HG03135 (cell line): Measurements from ENCODE around the gene ZNF132.
"Not testable (repeated sequence)": the region's sequence is repeated elsewhere in the genome, so short reads cannot be mapped to it uniquely, and the experiment has no call there.

Source experiments
- ATAC-seq: cut with Tn5 transposase; IDR thresholded peaks from one replicate; pipeline ENCODE4 v1.9.1; 2021; ENCODE audit warnings: mild to moderate bottlenecking, moderate library complexity; ENCODE audit not compliant: unreplicated experiment

ZNF132 gene

DNA sequence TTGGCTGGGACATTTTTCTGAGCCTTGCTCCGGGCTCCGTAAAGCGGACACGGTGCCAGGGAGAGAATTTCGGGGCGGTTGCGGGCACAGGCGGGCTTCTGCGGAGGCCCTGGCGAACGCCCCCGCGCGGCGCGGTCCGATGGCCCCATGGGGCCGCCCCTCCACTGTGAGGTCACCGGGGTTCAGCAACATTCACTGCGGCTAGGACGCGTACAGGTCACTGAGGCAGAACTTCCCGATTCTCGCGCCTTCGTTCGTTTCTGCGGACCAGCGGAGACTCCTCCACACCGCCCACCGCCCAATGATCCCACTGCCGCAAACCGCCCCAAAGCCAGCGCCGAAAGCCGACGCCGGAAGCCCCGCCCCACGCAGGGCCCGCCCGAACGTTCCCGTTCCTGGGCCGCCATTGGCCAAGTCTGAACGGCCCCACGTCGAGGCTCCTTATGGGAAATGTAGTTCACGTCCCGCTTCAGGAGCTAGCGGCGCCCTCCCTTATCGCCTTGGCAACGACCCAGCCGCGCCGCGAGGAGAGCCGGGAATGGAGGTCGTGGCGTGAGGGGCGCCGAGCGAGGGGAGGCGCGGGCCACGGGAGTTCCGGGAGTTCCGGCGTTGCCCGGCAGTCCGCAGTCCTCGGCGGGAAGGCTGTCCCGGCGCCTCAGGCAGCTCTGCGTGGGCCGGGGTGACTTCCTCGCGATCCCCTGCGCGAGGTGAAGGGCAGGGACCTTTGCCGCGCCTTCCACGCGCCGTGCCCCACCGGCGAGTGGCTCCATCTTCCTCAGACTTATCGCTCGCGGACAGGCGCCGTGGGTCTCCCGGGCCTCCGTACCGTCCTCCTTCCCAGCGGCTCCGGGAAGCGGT is 31.6 kb downstream of the ZNF132 start, which contains the start of gene ZNF584:
TSS of gene ZNF584 (plus strand) at position 498 of the 858 bp plus-strand sequence. CDS start 499 bp downstream, outside the sequence.
- ATAC-seq, result peak; percentile 95

- ATAC-seq, result peak; percentile 2
Observed at GRCh38 chr19:58407658-58408151, 32.2 kb downstream of the ZNF132 start.

DNA sequence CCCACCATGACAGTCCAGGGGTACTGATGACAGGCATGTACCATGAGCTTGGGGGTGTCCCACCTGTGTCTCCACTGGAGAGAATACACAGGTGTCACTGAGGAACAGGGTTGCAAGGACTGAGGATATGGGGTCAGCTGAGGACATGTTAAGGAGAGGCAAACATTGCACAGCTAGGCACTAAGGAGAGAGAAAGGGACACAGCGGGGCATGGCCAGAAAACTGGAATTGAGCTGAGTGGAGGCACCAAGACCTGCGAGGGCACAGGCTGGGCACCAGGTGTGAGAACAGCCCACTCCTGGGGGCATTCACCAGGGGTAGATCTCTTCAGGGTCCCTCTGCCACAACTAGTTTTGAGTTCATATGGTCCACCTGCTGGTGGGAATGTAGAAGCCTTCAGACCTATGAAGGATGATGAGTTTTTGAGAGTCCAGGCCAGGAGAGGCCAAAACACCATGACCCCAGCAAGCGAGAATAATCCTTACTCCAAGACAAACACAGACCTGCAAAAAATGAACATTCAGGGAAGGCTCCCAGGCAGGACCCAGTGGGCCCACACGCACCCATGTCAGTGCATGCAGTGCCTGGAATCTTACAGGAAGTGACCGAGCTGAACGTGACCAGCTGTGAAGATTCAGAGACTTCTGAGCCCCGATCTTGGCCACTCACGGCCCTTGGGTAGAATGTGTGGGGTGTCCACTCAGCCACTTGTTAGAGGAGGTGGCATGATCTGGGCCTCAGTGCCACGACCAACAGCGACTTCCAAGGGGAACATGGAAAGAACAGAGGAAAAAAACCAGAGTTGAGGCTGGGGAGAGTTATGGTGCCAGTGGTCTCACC is 32.9 kb downstream of the ZNF132 start:
- no peak for ATAC-seq

- ATAC-seq, result not testable (repeated sequence)
Observed at GRCh38 chr19:58403920-58404478, 36.0 kb downstream of the ZNF132 start.

DNA sequence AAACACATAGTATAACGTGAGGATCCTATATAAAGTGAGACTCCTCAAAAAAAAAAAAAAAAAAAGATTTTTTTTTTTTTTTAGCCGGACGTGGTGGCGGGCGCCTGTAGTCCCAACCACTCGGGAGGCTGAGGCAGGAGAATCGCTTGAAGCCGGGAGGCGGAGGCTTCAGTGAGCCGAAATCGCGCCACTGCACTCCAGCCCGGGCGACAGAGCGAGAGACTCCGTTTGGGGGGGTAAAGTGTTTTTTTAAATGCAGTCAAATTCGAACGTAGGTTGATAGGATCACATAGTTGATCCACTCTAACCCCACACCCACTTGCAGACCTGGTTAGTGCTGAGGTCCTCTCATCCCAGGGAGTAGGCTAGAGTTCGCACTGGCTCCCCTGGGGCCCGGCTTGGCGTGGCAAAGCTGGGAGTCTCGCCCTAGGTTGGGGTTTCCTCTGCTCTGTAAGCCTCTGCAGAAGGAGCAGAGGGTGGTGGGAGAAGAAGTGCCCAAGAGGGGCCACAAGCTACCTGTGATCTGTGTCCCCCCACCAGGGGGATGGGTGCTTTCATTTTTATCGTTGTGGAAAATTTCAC is 38.0 kb downstream of the ZNF132 start:
- no peak for ATAC-seq

DNA sequence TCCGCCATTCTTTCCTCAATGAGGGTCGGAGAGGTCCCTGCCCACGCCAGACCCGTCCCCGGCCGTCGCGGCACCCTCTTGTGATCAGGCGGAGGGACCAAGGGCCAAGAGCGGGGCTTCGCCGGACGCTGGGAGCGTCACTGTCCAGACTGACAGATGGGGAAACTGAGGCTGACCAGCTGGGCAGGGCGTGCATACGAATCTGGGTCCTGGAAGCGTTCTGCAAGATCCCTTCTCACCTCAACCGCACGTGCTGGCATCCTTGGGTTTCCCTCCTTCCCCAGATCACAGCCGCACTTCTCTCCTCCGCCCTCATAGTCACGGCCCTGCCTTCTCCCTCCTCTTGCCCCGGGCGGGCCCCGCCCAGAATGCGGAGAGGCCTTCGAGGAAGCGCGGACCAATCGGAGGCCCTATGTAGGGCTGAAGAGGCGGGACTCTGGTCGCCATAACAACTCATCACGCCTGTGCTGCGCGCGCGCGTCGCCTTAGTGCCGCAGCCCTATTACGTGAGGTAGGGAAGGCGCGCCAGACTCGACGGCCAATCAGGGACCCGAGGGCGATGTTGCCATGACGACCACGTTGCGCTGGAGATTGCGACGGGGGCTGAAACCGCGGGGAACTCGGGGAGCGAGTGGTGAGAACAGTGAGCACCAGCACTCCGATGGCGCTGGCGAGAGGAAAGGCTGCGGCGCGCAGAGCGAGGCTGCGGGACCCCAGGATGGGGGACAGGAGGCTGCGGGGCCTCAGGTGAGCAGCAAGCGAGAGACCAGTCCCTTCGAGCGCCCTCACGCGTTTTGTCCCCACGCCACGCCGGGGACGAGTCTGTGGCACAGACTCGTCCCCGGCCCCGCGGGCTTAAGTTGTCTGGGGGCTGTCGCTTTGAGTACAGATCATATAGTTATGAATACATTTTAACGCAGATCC is 38.8 kb downstream of the ZNF132 start:
- peak; percentile 97 for ATAC-seq

- no peak for ATAC-seq
Observed at GRCh38 chr19:58400316-58400915, 39.5 kb downstream of the ZNF132 start.

DNA sequence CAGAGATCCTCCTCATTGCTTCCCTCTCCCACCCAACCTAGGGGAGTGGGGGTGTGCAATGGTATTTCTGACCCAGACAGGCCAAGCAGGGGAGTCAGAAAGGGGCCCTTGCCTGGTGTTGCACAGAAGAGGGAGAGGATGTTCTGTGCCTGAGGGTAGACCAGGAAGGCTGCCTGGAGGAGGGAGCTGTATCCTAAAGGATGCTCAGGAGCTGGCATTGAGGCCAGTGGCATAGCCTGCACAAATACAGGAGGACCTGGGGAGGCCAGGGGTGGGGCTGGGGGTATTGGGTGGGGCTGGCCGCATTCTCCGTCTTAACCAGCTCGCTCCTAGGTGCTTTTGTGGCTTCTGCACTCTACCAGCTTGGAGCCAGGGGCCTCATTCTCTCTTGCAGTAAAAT is 40.0 kb downstream of the ZNF132 start:
- no peak for ATAC-seq

- no peak for ATAC-seq
Observed at GRCh38 chr19:58398545-58398944, 41.4 kb downstream of the ZNF132 start.

GRCh38 chr19:58398087-58398486 is 41.9 kb downstream of the ZNF132 start:
- ATAC-seq, result no peak

GRCh38 chr19:58397533-58398037 is 42.4 kb downstream of the ZNF132 start:
- no peak for ATAC-seq

DNA sequence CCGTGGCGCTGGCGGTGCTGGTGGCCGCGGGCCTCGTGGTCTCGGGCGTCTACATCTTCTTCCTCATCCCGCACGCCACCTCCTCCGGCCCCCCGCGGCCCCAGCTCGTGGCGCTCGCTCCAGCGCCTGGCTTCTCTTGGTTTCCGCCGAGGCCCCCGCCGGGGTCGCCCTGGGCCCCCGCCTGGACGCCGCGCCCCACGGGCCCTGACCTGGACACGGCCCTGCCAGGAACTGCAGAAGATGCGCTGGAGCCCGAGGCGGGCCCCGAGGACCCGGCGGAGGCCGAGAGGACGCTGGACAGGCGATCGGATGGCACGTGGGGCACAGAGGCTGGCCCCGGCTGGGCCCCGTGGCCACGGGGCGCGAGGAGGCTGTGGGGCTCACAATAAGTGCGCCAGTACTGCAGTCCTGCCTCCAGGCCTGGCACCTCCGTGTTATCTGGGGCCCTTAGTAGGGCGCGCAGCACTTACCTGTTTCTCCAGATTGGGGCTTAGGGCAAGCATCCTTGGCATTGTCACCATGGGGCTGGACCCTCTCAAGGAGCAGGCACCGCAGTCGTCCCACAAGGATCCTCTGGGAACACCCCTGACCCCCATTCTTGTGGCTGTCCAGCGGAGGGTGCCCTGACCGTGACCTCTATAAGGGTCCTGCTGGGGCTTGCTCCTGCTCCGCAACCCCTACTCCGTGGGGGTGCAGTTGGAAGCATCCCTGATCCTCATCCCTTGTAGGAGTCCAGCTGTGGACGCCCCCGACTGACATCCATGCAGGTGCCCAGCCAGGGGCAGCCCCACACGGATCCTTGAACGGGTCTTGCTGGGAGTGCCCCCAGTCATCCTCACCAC is 43.0 kb downstream of the ZNF132 start:
- ATAC-seq, result no peak

- no peak for ATAC-seq
Observed at GRCh38 chr19:58395979-58396627, 43.9 kb downstream of the ZNF132 start.

DNA sequence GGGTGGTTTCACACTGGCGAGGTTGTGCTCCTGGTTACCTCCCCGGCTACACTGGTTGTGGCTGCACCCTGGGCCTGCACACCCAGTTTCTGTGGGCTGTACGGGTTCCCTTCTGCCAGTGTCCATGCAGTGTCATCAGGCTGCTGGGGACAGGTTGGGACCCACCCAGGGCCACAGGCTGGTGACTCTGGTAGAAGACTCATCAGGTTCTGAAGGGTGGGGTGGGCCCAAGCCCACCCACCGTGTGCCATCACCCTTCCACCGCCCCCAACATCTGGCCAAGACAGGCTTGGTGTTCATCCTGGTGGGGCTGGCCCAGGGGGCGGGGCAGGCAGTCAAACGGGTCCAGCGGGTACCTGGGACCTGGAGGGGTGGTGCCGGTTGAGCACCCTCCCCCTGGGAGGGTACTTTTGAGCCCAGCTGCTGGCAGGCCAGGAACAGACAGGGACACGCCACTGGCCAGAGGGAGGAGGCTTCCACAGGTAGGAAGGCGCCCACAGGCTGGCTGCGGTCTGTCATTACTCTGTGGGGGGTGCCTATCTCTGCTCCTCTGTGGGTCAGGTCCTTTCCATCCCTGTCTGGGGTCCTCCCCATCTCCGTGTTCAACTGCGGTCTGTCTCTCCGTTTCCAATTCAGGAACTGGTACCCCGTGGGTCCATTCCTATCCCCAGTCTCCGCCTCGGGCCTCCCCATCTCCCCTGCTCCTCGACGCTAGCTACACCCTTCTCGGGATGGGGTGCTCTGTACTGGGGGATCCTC is 44.6 kb downstream of the ZNF132 start, which contains the start of gene RNF225:
TSS of gene RNF225 (plus strand) at position 437 of the 759 bp plus-strand sequence. CDS start 434 bp downstream, outside the sequence.
- ATAC-seq, result no peak

DNA sequence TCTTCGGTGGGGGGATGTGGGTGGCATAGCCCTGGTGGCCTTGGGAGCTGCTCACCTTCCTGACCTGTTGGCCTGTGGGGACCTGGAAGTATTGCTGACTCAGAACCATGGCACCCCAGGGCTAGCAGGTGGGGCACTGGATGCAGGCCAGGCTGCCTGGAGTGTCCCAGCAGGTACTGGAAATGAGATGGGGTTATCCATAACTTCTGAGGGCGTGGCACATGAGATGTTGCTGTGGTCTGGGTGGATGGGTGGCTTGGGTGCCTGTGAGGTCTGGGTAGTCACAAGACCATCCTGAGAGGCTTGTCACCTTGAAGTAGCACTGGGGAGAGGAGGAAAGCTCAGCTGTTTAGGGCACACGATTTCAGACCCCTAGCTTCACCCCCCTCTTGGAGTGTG is 45.1 kb downstream of the ZNF132 start:
- no peak for ATAC-seq

DNA sequence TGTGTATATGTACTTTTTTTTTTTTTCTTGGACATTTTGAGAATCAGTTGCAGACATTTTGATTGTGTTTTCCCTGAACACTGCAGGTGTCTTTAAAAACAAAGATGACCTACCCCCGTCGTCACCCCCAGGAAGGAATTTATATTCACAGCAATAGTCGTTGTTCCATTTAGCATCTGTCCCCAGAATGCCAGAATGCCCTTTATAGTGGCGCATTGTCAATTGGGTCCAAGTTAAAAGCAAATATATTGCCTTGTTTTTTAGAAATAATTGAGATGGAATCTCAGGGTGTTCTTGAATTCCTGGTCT is 46.3 kb downstream of the ZNF132 start:
- no peak for ATAC-seq
